Activated effector memory CD4-positive, alpha-beta T cell treated with anti-CD3 and anti-CD28 coated beads, Interleukin-2, amount 50 U/mL, for 16 hours (primary cell): ENCODE measurements around the gene PGP.

Experiments used
- DNase-seq: peaks from one replicate; pipeline ENCODE4 v3.0.0-alpha.2; 2020

The PGP gene

GRCh38 chr16:2237102-2237482, 22.5 kb upstream of the PGP start:
- DNase-seq: no peak

- DNase-seq: no peak
Observed at GRCh38 chr16:2236337-2237101, 21.9 kb upstream of the PGP start, which contains the start of gene DNASE1L2. Gene DNASE1L2 (plus strand): TSS chr16:2236444. CDS start chr16:2236817, 373 bp downstream.

GRCh38 chr16:2235695-2236336, 21.2 kb upstream of the PGP start:
- DNase-seq: no peak

- no peak for DNase-seq
Observed at GRCh38 chr16:2235234-2235651, 20.6 kb upstream of the PGP start.

GRCh38 chr16:2234813-2235170, 20.2 kb upstream of the PGP start:
- DNase-seq: no peak

- no peak for DNase-seq
Observed at GRCh38 chr16:2233872-2234812, 19.5 kb upstream of the PGP start.

- DNase-seq: no peak
Observed at GRCh38 chr16:2233046-2233775, 18.6 kb upstream of the PGP start.

- DNase-seq: no peak
Observed at GRCh38 chr16:2232094-2232990, 17.7 kb upstream of the PGP start.

GRCh38 chr16:2231016-2231931, 16.6 kb upstream of the PGP start:
- DNase-seq: no peak

GRCh38 chr16:2230376-2230775, 15.7 kb upstream of the PGP start:
- no peak for DNase-seq

- DNase-seq: no peak
Observed at GRCh38 chr16:2229632-2230250, 15.1 kb upstream of the PGP start.

- no peak for DNase-seq
Observed at GRCh38 chr16:2229091-2229490, 14.5 kb upstream of the PGP start.

- no peak for DNase-seq
Observed at GRCh38 chr16:2228161-2228824, 13.7 kb upstream of the PGP start.

- no peak for DNase-seq
Observed at GRCh38 chr16:2226918-2227317, 12.3 kb upstream of the PGP start.

- DNase-seq: no peak
Observed at GRCh38 chr16:2226245-2226793, 11.7 kb upstream of the PGP start.

GRCh38 chr16:2223942-2224486, 9.4 kb upstream of the PGP start:
- peak; percentile 75 for DNase-seq

- peak; percentile 100 for DNase-seq
Observed at GRCh38 chr16:2223221-2223941, 8.7 kb upstream of the PGP start, which contains the start of gene E4F1. Gene E4F1 (plus strand): TSS chr16:2223591. CDS start chr16:2223614, 23 bp downstream.

- no peak for DNase-seq
Observed at GRCh38 chr16:2216330-2216729, 1.7 kb upstream of the PGP start.
